Stomach (tissue), 9 donors: ENCODE results near the gene POC1A. TPM values are rescaled to one million over a fixed set of nuclear protein-coding genes. Genes with fewer than 3 reads are reported as not detected.
"Not testable (repeated sequence)": the region's sequence is repeated elsewhere in the genome, so short reads cannot be mapped to it uniquely, and the experiment has no call there.

ENCODE experiments used
- DNase-seq, 2 donors: peaks; one replicate each; pipeline versions ENCODE4 v3.0.0 to v3.0.0-alpha.2; 2013 to 2019
- H3K27ac ChIP-seq, 5 donors: fragments of 200-600 bp in 4 of 5; sonication (generic) in 4 of 5; one replicate each; pipeline ENCODE4 v1.5.1; 2013 to 2019; ENCODE audit warnings: mild to moderate bottlenecking in 1 of 5, moderate library complexity in 1 of 5
- H3K27me3 ChIP-seq, 3 donors: fragments of 200-600 bp; sonication (generic); one replicate each; pipeline ENCODE4 v1.5.1; 2017 to 2019; ENCODE audit warnings: mixed run types in 1 of 3
- H3K36me3 ChIP-seq, 4 donors: fragments of 200-600 bp; sonication (generic); 1 replicate in 3 of 4; 2 replicates in 1 of 4; pipeline ENCODE4 v1.5.1; 2016 to 2019
- H3K4me1 ChIP-seq, 4 donors: fragments of 200-600 bp; sonication (generic); one replicate each; pipeline ENCODE4 v1.5.1; 2016 to 2019
- H3K4me3 ChIP-seq, 4 donors: fragments of 200-600 bp; sonication (generic) in 3 of 4; one replicate each; pipeline ENCODE4 v1.5.1; 2016 to 2019; ENCODE audit warnings: mild to moderate bottlenecking in 1 of 4
- H3K9me3 ChIP-seq, 4 donors: fragments of 200-600 bp; sonication (generic); one replicate each; pipeline ENCODE4 v1.5.1; 2016 to 2019
- EP300 ChIP-seq: sonication (generic); formaldehyde crosslinking; IDR thresholded peaks from one replicate; pipeline ENCODE4 v1.6.1; 2017; ENCODE audit warnings: antibody characterized with exemption
- POLR2A ChIP-seq, 4 donors: fragments of 450-650 bp; IDR thresholded peaks; one replicate each; pipeline ENCODE4 v1.6.1; 2016; ENCODE audit warnings: antibody characterized with exemption in 4 of 4, control low read depth in 2 of 4, mild to moderate bottlenecking in 1 of 4, moderate library complexity in 1 of 4
- POLR2AphosphoS5 ChIP-seq, 3 donors: sonication (generic); formaldehyde crosslinking; IDR thresholded peaks; one replicate each; pipeline ENCODE4 v1.6.1; 2016; ENCODE audit warnings: antibody characterized with exemption in 3 of 3
- WGBS, 5 donors: extraction: QIAGEN DNeasy Blood & Tissue Kit in 3 of 5; methylation state at CpG; one replicate each; pipeline versions ENCODE4 v1.1.5 to v1.1.7; 2013 to 2018; 5-methylcytosine and 5-hydroxymethylcytosine counted together
- intact Hi-C: fragments of 100-400 bp; cut with DNase I; formaldehyde crosslinking; loops from one replicate; pipeline ENCODE4 v1.15.1; 2023; ENCODE audit warnings: low total_unique reads
- polyA plus RNA-seq, 3 donors: library from polyadenylated mRNA; stranded (reverse); fragments of 200-250 nt; gene quantifications; one replicate each; pipeline ENCODE4 v1.2.3, GENCODE V29; 2013
- total RNA-seq, 5 donors: library from RNA; depleted of rRNA; stranded (reverse); fragments of >200 nt; gene quantifications; one replicate each; pipeline versions ENCODE4 v1.1.0 to v1.2.3, GENCODE V29; 2014 to 2016
- TF ChIP-seq, protein P1 (sequence below), 7 experiments: fragments of 450-650 bp in 4 of 7; fragments of 200-600 bp in 3 of 7; sonication (generic) in 3 of 7; IDR thresholded peaks; one replicate each; pipeline ENCODE4 v1.5.1; 2016 to 2019; ENCODE audit warnings: antibody characterized with exemption in 7 of 7, control low read depth in 2 of 7, mild to moderate bottlenecking in 1 of 7
- donor health status: healthy with polysubstance abuse.
- donor health status: Bipolar disorder and iron deficiency.
- donor health status: healthy.

POC1A gene
- total and polyA plus RNA-seq, 8 donors = 1.8 to 23.2 (median 3.5) TPM; not detected in 1

DNA sequence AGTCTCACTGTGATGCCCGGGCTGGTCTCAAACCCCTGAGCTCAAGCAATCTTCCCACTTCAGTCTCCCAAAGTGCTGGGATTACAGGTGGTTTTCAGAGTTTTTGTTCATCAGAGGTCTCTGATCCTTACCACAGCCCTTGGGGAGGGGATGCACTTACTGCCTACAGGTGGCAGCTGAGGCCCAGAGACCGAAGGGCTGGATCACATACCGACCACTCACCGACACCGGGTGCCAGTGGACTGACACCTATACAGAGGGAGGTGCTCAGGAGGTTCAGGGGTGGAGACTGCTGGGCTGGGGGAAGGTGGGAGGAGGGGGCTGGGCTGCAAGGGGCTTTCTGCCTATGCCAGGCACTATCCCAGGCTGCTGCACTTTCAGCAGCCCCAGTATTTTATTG lies 117.4 kb downstream of the POC1A start:
- 25 to 45% (median 34%) methylated on average over 4 to 5 of the region's 5 CpGs for WGBS, 5 donors
- H3K4me1 ChIP-seq = peaks cover 5 to 20% (median 12%) of the 10 kb centered on the region in 4 donors
- no peaks in the 10 kb centered on the region for H3K27me3 ChIP-seq
- H3K9me3 ChIP-seq = no peaks in the 10 kb centered on the region
- intact Hi-C loops = no loop called here
- no peak for DNase-seq
- H3K36me3 ChIP-seq = no peaks in the 10 kb centered on the region
- H3K27ac ChIP-seq = no peak overlapping the region
- H3K4me3 ChIP-seq = no peak overlapping the region
- no peak for TF ChIP-seq EP300
- TF ChIP-seq, protein P1, sequence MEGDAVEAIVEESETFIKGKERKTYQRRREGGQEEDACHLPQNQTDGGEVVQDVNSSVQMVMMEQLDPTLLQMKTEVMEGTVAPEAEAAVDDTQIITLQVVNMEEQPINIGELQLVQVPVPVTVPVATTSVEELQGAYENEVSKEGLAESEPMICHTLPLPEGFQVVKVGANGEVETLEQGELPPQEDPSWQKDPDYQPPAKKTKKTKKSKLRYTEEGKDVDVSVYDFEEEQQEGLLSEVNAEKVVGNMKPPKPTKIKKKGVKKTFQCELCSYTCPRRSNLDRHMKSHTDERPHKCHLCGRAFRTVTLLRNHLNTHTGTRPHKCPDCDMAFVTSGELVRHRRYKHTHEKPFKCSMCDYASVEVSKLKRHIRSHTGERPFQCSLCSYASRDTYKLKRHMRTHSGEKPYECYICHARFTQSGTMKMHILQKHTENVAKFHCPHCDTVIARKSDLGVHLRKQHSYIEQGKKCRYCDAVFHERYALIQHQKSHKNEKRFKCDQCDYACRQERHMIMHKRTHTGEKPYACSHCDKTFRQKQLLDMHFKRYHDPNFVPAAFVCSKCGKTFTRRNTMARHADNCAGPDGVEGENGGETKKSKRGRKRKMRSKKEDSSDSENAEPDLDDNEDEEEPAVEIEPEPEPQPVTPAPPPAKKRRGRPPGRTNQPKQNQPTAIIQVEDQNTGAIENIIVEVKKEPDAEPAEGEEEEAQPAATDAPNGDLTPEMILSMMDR (IDR thresholded peaks at IDR 0.05) = no peak
- TF ChIP-seq POLR2AphosphoS5 (IDR thresholded peaks at IDR 0.05) = no peak
- TF ChIP-seq POLR2A (IDR thresholded peaks at IDR 0.05) = no peak

DNA sequence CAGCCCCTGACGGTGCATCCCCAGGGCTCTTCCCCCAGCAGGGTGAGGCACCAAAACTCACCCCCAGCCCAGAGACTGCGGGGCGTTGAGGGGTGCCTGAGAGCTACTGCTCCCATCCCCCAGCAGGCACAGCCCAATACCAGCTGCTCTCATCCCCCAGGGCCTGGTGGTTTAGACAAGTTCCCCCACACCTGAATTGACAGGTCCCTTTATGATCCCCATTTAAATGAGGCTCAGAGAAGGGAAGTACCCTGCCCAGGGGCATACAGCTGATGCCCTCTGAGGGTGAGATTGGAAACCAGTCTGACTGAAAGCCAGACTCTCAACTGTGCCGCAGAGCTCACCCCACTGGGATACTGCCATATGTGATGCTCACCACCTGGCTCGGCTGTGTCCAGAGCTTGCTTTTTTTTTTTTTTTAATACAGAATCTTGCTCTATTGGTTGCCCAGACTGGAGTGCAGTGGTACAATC lies 118.0 kb downstream of the POC1A start:
- H3K9me3 ChIP-seq = no peaks in the 10 kb centered on the region
- intact Hi-C loops = no loop called here
- no peak overlapping the region for H3K4me3 ChIP-seq
- TF ChIP-seq EP300 (no peak), POLR2A (IDR thresholded peaks at IDR 0.05) (no peak), POLR2AphosphoS5 (IDR thresholded peaks at IDR 0.05) (no peak)
- TF ChIP-seq, protein P1 (IDR thresholded peaks at IDR 0.05) = no peak
- no peak for DNase-seq
- WGBS, 5 donors = 71 to 91% (median 88%) methylated on average over 5 of the region's 5 CpGs
- H3K36me3 ChIP-seq = no peaks in the 10 kb centered on the region
- H3K27ac ChIP-seq = no peak overlapping the region
- H3K27me3 ChIP-seq = no peaks in the 10 kb centered on the region
- peaks cover 5 to 20% (median 12%) of the 10 kb centered on the region in 4 donors for H3K4me1 ChIP-seq

DNA sequence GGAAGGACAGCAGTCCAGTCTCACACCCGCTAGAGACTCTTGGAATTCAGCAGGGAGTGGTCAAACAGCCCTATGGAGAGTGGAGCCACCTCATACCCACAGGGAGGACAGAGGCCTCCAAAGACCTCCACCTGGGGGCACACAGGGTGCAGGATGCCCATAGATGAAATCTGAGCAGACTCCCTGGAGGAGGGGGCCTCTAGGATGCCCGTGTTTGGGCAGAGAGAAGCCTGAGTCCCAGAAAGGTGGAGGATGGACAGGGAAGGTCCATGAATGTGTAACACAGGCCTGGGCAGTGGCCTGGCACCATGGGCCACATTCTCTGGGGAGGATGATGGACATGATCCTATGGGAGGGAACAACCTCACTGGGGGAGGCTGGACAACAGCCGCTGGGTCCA lies 119.6 kb downstream of the POC1A start:
- intact Hi-C loops = no loop called here
- no peaks in the 10 kb centered on the region for H3K27me3 ChIP-seq
- WGBS, 5 donors = 85 to 92% (median 88%) methylated on average over 3 of the region's 3 CpGs
- H3K36me3 ChIP-seq = no peaks in the 10 kb centered on the region
- no peak overlapping the region for H3K27ac ChIP-seq
- TF ChIP-seq POLR2AphosphoS5 (IDR thresholded peaks at IDR 0.05) = no peak
- TF ChIP-seq, protein P1 (IDR thresholded peaks at IDR 0.05) = no peak
- no peak for TF ChIP-seq POLR2A (IDR thresholded peaks at IDR 0.05)
- TF ChIP-seq EP300 = no peak
- peaks cover 3 to 5% (median 4%) of the 10 kb centered on the region in 4 donors for H3K4me1 ChIP-seq
- no peak for DNase-seq
- no peak overlapping the region for H3K4me3 ChIP-seq
- no peaks in the 10 kb centered on the region for H3K9me3 ChIP-seq

DNA sequence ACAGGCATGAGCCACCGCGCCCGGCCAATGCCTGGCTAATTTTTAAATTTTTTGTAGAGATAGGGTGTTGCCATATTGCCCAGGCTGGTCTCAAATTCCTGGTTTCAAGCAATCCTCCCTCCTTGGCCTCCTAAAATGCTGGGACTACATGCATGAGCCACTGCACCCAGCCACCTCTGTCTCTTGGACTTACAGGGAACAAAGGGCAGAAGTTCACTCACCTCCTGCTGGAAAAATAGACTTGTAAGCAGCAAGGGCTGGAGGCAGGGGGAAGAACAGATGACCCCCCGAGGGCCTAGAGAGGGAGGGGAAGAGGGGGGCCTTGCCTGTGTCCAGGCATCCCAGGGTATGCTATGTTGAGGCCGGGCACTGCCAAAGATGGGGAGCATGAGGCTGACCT lies 120.0 kb downstream of the POC1A start:
- no peak overlapping the region for H3K4me3 ChIP-seq
- peaks cover 0 to under 1% (median 0%) of the 10 kb centered on the region in 4 donors for H3K4me1 ChIP-seq
- no peaks in the 10 kb centered on the region for H3K9me3 ChIP-seq
- TF ChIP-seq EP300 = no peak
- TF ChIP-seq, protein P1 (IDR thresholded peaks at IDR 0.05) = no peak
- TF ChIP-seq POLR2AphosphoS5 (IDR thresholded peaks at IDR 0.05) = no peak
- no peak for TF ChIP-seq POLR2A (IDR thresholded peaks at IDR 0.05)
- 81 to 93% (median 91%) methylated on average over 5 of the region's 5 CpGs for whole genome bisulfite sequencing, 5 donors
- no peaks in the 10 kb centered on the region for H3K36me3 ChIP-seq
- intact Hi-C loops = no loop called here
- H3K27ac ChIP-seq = no peak overlapping the region
- DNase-seq = no peak
- H3K27me3 ChIP-seq = no peaks in the 10 kb centered on the region

DNA sequence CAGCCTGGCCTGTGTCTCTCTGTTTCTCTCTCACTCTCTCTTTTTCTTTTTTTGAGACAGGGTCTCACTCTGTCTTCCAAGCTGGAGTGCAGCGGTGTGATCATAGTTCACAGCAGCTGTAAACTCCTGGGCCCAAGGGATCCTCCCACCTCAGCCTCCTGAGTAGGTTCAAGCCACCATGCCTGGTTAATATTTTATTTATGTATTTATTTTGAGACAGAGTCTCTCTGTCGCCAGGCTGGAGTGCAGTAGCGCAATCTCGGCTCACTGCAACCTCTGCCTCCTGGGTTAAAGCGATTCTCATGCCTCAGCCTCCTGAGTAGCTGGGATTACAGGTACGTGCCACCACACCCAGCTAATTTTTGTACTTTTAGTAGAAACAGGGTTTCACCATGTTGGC lies 120.5 kb downstream of the POC1A start:
- WGBS, 5 donors = 79 to 87% (median 82%) methylated on average over 6 of the region's 6 CpGs

More for the DNA sequence above, 120.5 kb downstream of the POC1A start:
- H3K27me3 ChIP-seq, intact Hi-C loops, H3K9me3 ChIP-seq, DNase-seq, H3K36me3 ChIP-seq, H3K4me3 ChIP-seq, H3K4me1 ChIP-seq, H3K27ac ChIP-seq: not testable (repeated sequence)
